COR-L47 (cell line): ENCODE results near the gene BEAN1.
"Not testable (repeated sequence)": the region's sequence is repeated elsewhere in the genome, so short reads cannot be mapped to it uniquely, and the experiment has no call there.

Experiments used
- DNase-seq: peaks from one replicate; lab custom pipeline; 2025; lab: John Stamatoyannopoulos, UW

BEAN1 gene

DNA sequence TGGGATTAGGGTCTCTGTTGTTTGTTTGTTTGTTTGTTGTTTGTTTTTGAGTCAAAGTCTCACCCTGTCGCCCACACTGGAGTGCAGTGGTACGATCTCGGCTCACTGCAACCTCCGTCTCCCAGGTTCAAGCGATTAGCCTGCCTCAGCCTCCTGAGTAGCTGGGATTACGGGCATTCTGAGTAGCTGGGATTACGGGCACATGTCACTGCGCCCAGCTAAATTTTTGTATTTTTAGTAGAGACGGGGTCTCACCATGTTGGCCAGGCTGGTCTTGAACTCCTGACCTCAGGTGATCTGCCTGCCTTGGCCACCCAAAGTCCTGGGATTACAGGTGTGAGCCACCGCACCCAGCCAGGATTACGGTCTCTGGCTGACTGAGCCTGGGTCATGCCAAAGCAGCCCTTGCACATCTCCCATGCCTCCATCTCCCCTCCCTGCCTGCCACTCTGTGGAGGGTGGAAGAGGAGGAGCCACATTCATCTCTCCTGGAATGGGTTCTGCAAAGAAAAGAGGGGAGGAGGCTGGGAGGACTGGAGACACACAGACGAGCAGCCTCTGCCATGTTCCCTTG lies 59.2 kb downstream of the BEAN1 start:
- DNase-seq: no peak

DNA sequence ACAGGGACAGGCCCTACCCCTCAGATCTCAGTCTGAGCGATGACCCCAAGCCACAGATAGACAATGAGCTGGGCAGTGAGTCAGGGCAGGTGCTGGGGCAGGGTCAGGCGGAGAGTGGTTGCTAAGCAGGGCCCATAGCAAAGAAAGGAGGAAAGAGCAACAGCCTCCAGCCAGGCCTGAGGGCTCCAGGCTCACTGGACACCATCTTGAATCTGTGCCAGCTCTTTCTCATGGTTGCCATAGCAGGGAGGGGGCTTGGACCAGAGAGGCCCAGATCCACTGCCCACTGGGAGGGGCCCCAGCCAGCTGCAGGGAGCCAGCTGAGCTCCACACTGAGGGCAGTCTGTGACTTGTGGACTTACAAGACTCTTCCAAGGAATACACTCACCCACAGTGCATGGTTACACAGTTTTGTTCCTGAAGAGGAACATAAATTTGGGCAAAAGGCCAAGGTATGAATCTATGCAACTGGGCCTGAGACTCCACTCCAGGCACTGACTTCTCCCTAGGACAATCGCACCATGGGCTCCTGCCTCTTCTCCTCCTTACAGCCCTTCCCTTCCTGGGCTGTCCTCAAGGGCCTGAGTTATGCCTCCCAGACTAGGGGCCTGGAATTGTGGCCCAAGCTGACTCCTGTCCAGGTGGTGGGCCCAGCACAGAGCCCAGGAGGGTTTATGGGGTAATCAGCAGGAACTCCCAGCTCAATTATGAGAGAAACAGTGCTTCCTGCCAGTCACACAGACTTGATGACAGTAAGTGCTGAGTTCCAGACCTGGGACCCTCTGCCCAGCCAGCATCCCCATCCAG lies 59.9 kb downstream of the BEAN1 start:
- no peak for DNase-seq

DNA sequence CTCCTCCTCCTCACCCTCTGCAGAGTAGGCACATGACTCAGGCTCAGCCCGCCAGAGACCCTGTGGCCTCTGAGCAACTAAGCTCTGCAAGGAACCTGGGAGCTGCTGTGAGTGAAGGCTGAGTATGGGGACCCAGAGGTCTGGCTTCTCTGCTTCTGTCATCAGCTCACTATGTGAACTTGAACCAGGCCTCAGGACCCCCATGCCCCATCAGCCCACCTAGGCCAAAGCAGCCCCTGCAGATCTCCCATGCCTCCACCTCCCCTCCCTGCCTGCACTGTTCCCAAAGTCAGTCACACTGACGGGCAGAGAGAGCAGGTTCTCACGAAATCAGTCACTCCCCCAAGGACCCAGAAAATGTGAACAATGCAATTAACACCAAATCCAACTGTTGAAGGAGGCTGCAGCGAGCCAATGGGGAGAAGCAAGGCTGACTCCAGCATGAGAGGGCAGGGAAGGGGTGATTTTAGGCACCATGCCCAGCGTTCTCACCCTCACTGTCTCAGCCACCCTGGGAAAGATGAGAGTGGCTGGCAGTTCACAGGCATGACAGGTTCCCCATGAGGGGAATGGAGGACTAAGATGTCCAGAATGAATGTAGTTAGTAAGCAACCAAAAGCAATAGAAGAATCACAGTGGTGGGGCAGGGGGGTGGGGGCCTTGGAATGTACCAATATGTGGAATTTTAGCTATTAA lies 60.6 kb downstream of the BEAN1 start:
- DNase-seq: no peak

DNA sequence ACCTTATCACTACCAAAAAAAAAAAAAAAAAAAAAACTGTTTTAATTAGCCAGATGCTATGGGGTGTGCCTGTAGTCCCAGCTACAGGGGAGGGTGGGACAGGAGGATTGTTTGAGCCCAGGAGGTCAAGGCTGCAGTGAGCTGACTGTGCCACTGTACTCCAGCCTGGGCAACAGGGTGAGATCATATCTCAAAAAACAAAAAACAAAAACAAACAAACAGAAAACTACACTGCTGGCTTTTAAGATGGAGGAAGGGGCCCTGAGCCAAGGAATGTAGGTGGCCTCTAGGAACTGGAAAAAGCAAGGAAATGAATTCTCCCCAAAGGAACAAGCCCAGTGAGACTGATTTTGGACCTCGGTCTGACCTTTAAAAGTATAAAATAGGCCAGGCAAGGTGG lies 61.4 kb downstream of the BEAN1 start:
- DNase-seq: no peak

DNA sequence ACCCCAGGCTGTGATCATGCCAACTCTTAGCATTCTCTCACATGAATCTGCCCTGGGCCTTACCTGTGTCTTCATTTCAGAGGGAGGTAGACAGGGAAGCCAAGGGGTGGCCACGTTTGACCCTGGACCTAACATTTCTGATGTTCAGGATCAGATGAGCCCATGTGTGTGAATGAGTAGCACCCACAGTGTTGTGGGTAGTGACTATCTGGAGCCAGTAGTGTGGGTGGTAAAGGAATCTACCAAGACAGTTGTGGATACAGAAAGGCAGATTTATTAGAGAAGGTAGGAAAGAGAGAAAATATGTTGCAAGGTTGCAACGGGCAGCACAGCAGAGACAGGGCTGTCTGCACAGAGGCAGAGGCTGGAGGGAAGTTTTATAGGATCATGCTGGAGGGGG lies 62.3 kb downstream of the BEAN1 start:
- no peak for DNase-seq

DNA sequence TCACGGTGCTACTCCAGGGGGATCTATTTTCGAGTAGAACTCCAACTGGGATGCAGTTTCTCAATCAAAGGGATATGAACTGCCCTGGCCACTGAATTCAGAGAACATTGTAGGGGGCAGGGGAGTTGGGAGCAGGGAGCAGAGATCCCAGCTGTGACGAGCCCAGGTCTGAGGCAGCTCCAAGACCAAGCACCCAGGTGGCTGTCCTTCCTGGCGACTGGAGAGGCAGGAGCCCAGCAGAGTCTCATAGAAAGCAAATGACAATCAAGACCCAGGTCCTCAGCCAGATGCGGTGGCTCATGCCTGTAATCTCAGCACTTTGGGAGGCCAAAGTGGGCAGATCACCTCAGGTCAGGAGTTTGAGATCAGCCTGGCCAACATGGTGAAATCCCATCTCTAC lies 62.7 kb downstream of the BEAN1 start:
- no peak for DNase-seq

DNA sequence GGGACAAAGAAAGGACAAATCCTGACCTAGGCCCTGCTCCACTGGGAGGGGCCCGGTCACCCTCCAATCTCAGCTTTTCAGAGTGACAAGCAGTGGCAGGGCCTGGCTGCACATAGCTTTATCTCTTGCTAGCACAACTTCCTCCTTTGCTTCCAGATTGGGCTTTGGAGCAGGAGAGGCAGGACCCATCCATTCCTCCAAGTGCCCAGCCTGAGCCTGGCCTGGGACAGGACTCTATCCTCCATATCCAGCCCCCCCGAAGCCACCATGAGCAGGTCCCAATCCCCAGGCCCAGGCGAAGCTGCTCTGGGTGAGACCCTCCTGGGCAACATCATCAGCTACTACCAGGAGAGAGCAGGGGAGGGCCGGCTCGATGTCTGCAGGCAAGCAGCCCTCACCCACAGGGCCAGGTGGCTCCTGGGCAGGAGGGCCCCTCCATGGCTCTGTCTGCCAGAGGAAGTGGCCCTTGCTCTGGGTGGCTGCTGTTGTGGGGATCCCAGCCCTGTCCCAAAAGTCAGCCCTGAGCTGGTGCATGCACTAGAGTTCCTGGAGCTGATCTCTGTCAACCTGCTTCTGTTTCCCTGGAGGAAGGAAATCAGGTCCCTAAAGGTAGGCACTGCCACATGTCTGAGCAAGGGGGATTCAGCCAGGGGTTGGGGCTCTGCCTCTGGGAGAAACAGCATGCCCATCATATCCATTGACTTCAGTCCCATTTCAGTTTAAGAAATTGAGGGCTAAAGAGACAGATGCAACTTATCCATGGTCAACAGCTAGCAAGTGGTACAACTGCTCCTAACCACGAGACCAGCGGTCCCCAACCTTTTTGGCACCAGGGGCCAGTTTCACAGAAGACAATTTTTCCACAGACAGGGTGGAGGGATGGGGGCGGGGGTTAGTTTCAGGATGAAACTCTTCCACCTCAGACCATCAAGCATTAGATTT lies 64.0 kb downstream of the BEAN1 start:
- DNase-seq: no peak

DNA sequence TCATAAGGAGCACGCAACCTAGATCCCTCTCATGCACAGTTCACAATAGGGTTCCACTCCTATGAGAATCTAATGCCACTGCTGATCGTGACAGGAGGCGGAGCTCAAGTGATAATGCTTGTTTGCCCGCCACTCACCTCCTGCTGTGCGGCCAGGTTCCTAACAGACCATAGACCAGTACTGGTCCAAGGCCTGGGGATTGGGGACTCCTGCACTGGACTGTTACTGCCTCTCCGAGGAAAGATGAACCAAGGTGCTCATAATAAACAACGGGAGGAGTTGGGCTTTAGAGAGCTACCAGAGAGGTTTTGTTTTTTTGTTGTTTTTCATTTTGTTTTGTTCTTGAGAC lies 64.6 kb downstream of the BEAN1 start:
- no peak for DNase-seq

DNA sequence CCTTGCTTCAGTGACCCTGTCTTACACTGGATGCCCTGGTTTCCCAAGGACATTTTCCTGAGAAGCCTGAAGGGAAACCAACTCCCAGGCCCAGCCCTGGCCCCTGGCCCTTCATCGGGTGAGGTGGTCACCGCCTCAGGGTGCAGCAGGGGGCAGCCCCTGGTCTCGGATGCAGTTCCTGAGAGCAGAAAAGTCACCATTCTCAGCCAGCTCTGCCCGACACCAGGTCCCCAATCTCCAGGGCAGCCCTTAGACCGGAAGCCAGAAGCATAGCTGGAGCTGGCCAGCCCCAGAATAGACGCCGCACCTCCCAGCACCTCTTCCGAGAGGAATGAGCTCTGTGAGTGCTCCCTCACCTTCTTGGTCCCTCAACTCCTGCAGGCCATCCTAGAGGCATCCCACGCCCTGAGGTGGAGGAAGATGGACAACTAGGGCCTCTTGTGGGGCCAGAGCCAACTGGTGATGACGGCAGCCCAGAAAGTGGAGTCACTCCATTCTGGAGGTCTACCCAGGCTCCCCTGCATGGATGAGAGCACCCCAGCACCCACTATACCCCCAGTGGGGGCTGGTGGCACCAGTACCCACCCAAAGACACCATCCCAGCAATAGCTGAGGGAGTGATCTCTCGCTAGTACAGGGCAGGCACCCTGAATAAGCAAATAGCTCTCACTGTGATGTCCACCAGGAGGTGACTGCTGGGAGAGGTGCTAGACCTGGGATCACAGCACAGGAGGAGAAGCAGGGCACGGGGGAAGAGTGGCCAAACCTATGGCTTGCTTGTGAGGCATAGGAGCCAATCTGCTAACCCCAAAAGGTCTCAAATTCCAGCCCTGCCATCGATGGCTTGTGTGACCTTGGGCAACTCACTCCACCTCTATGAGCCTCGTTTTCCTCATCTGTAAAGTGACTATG lies 66.7 kb downstream of the BEAN1 start:
- DNase-seq: no peak

DNA sequence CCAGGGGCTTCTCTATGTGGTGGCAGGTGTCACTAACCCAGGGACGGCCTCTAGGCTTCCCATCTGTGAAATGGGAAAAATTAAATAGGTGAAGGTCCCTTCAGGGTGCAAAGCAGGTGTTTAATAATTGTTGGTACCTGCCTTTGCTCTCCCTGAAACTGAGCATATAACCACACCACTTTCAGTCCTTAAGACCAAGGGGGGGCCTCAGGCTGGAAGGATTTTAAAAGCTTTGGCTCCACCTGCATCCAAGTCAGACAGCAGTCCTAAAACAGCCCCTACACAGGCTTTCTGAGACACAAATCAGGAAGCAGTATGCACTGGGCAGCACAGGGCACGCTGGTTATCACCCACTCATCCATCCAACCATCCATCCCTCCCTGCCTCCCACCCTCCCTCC lies 67.8 kb downstream of the BEAN1 start:
- DNase-seq: no peak

DNA sequence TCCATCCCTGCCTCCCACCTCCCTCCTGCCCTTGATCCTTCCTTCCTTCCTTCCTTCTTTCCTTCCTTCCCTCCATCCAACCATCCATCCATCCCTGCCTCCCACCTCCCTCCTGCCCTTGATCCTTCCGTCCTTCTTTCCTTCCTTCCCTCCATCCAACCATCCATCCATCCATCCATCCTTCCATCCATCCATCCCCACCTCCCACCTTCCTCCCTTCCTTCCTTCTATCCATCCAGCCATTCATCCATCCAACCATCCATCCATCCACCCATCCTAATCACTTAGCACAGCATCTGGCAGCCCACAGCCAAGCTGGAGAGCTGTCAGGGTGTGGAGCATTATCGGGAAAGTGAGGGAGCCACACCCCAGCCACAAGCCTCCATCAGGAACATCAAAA lies 68.3 kb downstream of the BEAN1 start:
- no peak for DNase-seq

DNA sequence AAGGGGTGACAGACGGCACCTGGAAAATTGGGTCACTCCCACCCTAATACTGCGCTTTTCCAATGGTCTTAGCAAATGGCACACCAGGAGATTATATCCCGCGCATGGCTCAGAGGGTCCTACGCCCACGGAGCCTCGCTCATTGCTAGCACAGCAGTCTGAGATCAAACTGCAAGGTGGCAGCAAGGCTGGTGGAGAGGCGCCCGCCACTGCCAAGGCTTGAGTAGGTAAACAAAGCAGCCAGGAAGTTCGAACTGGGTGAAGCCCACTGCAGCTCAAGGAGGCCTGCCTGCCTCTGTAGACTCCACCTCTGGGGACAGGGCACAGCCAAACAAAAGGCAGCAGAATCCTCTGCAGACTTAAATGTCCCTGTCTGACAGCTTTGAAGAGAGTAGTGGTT lies 69.1 kb downstream of the BEAN1 start:
- DNase-seq: not testable (repeated sequence)

DNA sequence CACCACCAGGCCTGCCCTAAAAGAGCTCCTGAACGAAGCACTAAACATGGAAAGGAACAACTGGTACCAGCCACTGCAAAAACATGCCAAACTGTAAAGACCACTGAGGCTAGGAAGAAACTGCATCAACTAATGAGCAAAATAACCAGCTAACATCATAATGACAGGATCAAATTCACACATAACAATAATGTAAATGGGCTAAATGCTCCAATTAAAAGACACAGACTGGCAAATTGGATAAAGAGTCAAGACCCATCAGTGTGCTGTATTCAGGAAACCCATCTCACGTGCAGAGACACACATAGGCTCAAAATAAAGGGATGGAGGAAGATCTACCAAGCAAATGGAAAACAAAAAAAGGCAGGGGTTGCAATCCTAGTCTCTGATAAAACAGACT lies 70.8 kb downstream of the BEAN1 start:
- not testable (repeated sequence) for DNase-seq

DNA sequence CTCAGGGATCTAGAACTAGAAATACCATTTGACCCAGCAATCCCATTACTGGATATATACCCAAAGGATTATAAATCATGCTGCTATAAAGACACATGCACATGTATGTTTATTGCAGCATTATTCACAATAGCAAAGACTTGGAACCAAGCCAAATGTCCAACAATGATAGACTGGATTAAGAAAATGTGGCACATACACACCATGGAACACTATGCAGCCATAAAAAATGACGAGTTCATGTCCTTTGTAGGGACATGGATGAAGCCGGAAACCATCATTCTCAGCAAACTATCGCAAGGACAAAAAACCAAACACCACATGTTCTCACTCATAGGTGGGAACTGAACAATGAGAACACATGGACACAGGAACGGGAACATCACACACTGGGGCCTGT lies 74.5 kb downstream of the BEAN1 start:
- not testable (repeated sequence) for DNase-seq

DNA sequence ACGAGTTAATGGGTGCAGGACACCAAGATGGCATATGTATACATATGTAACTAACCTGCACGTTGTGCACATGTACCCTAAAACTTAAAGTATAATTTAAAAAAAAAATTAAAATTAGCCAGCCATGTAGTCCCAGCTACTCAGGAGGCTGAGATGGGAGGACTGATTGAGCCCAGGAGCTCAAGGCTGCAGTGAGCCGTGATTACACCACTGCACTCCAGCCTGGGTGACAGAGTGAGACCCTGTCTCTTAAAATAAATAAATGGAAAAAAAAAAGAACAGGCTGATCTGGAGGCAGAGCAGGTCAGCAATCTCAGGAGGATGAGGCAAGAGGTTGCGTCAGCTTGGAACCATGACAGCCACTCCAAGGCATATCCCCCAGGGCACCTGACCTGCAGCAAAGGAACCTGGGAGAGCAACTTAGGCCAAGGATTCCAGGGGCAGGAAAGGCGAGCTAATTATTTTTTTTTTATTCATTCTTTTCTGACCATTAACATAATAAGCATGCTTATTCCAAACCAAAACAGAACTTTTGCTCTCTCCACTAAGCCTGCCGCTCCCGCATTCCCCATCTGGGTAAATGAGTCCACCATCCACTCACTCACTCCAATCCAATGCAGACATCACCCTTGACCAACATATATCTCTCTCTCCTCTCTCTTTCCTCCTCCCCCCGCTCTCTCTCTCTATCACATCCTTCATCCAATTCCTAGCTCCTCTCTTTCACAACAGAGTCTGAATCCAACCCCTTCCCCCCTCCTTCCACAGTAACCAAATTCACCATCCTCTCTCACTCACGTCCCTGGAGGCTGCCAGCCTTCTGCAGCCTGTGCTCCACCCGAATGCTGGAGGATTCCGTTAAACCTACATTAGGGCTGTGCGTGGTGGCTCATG lies 75.2 kb downstream of the BEAN1 start:
- DNase-seq: no peak

DNA sequence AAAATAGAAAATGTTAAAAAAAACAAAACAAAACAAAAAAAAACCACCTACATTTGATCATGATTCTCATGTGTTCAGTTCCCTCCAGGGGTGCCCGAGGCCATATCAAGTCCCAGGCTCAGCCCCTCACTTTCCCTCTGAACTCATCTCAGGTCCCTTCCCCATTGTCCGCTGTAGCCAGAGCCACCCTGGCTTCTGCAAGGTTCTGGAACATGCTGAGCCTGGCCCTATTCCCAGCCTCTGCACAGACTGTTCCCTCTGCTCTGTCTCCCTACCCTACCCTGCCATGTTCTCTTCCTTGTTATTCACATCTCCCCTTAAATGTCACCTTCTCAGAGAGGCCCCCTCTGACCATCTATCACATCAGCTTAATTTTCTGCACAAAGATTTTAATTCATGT lies 75.9 kb downstream of the BEAN1 start:
- no peak for DNase-seq

DNA sequence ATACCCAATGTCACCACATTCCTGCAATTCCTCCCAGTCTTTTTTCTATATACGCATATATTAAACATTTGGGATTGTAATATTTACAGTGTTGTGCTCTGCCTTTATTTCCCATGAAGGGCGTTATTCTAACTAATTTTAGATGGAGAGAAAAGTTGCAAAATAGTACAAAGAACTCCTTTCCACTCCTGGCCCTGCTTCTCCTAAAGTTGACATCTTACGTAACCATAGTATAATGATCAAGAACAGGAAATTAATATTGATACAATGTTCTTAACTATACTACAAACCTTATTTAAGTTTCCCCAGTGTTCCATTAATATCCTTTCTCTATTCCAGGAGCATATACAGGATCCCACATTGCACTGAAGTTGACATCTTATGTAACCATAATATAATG lies 76.5 kb downstream of the BEAN1 start:
- DNase-seq: no peak

DNA sequence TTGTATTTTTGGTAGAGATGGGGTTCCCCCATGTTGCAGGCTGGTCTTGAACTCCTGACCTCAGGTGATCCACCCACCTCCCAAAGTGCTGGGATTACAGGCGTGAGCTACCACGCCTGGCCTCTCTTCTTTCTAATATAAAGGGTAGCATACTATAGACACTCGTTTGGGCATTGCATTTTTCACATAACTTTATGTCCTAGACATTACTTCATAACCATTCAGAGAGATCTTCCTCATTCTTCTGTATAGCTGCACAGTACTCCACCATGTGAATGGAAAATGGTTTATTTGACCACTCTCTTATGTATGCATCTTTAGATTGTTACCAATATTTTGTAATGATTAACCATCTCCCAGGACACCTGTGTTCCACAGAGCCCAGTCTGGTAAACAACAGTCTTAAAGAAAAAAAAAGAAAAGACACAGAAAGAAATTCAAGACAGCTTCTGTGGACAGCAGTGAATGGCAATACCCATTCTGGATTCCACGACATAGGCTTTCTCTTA lies 80.7 kb downstream of the BEAN1 start:
- no peak for DNase-seq

DNA sequence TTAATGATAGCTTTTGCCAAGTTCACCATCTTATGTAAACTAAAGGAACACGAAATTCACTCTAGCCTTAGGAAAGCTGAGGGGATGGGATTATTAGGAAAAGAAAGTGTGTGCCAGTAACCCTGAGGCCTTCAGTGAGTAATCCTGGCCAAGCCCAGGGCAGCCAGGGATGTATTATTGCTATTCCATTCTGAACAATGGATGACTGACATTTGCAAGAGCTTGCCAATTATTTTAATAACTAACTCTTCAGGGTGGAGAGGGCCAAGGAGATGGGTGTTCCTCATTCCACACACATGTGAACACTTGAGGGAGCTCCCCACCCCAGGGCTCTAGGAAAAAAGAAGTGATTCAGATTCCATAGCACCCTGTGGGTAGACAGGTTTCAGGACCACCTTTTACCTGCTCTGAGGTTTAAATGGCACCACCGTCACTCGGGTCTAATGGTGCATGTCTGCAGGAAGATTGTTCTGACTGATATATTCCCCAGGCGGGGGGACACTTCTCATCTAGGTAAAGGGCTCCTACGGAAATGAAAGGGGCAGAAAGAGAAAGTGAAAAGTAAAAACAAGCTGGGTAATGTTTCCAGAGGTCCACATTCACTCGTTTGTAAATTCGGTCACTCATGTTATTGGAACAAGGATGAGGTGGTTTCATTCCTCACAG lies 81.3 kb downstream of the BEAN1 start:
- no peak for DNase-seq
